CD4-positive, alpha-beta T cell treated with Interleukin-10 for 1 hour (primary cell): ENCODE data around the gene AFF3.

ENCODE experiments used
- DNase-seq: peaks from one replicate; pipeline ENCODE4 v3.0.0-alpha.2; 2020

Gene AFF3

GRCh38 chr2:99727199-99727598, 415.2 kb downstream of the AFF3 start:
- DNase-seq, result no peak

DNA sequence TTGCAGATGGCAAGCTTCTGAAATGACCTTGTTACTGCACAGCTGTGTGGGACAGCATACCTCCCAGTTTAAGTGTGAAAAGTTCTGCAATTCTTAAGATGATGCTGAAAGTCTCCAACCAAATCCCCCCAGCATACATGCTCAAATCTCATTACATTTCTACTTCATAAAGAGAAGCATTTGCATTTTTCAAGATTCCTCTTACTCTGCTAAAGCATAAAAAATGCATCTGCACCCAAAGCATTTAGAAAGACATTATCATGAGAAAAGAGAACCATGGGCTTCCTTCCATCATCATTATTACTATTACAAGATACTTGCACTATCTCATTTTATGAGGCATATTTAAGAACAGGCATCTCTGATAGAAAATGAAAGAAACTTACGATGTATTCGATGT, 415.7 kb downstream of the AFF3 start:
- DNase-seq, result no peak

DNA sequence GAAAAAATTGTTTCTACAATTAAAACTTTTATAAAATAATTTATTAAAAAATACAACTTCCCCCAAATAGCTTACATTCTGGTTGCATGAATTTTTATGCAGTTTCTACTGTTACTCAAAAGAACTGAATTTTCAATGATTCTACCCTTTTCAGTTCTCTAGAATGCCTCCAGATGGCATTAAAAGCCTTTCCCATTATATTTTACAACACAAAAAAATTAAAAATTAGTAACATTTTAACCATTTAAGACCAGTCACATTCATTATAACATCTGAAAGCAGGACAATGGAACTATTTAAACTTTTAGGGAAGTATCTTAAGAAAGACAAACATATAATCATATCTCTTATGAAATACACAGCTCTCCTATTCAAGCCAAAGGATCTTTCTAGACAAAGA, 416.6 kb downstream of the AFF3 start:
- no peak for DNase-seq

- no peak for DNase-seq
These were observed 419.9 kb downstream of the AFF3 start for GRCh38 chr2:99722476-99722875.

GRCh38 chr2:99719102-99719501, 423.3 kb downstream of the AFF3 start:
- no peak for DNase-seq

DNA sequence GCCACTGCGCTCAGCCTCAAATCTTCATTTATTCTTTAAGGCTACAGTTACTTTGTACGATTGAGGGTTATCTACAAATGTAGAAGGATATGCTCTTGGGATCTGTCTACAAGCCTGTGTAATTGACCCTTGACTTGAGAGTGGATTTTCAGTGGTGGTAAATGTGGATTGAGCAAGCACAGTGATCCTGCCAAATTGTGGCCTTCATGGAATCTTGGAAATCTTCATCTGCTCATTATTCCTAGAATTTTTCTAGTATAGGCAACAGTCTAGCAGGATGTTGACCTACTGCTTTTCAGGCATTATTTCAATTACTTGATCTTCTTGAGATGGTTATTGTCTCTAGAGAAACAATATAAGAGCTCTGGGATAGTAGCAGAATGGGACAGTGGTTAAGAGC, 426.4 kb downstream of the AFF3 start:
- DNase-seq, result no peak

DNA sequence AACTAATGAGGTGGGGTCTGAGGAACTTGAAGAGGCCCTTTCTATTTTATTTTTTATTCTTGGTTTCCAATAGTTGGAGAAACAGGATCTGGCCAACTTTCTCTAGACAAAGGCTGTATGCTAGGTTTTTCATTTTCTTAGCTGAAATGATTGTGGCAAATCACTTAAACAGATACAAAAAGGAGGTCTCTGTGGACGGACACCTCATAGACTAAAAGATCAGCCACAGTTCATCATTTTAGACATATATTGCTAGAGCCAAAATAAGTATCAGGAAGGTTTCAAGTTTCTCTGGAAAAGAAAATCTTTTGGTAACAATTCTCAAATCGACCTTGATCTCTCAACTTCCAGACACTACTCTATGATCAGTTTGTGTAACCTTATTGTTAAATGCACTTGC, 428.0 kb downstream of the AFF3 start:
- no peak for DNase-seq

DNA sequence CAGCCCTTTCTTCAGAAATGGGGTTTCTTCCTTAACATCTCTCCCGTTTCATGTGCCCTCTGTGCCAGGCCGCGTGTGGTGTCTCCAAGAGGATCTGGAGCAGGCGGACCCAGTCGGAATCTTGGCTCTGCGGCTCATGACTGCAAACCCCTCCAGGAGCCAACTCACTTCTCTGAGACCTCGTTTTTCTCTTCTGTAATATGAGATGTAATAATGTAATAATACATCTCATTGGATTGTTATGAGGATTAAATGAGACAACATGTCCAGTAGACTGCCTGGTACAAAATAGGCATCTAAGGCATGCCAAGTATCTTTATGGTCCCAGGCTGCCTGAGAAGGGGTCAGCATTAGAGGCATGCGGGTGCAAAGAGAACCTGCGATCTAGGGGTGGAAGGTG, 431.2 kb downstream of the AFF3 start:
- DNase-seq, result no peak

DNA sequence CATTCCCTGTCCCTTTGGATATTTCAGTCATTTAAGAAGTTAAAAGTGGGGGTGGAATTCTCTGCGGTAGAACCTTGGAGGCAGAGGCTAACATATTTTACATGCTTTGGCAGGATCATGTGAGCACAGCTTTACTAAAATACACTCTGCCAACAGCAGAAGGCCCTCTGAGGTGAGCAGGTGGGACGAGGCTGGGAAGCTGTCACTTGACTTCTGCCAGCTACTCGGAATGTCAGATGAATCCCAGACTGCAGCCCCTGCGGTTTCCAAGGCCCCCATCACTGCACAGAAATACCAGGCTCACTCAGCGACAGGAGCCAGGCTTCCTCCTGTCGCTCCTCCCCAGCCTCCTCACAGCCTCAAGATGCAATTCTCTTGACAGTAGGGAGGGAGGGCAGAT, 431.7 kb downstream of the AFF3 start:
- no peak for DNase-seq

DNA sequence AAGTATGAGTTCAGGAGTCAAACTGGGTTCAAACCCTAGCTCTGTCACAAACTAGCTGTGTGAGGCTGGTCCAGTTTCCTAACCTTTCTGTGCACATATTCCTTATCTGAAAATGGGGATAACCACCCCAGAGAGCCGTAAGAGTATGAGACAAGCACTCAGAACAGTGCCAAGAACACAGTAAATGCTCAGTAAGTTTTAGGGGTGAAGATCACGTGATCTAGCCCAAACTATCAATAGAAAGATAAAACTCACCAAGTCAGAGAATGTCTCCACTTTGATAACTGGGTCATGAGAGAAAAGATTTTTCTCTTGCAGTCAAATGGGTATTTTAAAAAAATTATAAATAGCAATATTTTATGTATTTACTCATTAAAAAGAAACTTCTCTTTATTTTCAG, 433.2 kb downstream of the AFF3 start:
- DNase-seq, result no peak

GRCh38 chr2:99708231-99708630, 434.2 kb downstream of the AFF3 start:
- no peak for DNase-seq

GRCh38 chr2:99707592-99707991, 434.8 kb downstream of the AFF3 start:
- no peak for DNase-seq

- DNase-seq, result no peak
These were observed 435.7 kb downstream of the AFF3 start for GRCh38 chr2:99706735-99707134.

GRCh38 chr2:99701503-99701902, 440.9 kb downstream of the AFF3 start:
- no peak for DNase-seq

DNA sequence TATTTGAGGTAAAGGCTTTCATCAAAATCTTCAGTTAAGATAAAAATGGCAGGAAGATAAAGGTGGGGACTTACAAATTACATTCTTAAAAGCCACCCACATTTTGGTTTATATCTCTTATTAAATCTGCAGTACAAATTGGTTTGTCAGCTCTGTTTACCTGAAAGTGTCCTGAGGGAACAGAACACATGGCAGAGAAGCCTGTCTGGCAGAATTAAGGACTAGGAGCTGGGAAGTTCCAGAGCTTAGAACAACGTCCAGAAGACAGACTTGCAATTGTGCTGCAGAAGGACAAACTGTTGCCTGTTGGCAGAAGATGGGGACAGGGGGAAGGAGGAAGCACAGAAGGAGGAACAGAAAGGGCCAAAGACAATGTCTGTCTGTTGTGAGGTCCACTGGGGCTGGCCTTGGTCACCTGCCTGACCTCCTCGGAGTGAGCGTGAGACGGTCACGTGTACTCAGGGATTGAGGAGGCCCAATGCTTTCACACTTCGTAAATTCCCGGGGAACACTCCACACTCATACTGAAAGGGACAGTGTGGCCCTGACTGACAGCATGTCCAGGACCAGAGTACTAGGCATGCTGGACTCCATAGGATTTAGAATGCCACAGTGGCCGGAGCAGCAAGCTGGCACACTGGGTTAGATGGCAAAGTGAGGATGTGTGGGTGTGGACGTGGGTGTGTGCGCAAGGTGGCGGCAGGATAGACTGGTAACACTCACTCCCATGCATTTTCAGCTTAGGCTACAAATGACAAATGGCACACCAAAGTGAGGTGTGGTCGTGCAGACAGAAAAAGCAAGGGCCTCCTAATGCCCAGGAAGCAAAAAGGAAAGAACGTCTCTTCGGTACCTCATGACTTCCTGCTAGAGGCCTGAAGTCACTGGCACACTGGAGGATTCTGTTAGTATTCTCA, 441.6 kb downstream of the AFF3 start:
- no peak for DNase-seq

GRCh38 chr2:99698896-99699295, 443.5 kb downstream of the AFF3 start:
- no peak for DNase-seq

- DNase-seq, result no peak
These were observed 444.4 kb downstream of the AFF3 start for GRCh38 chr2:99697811-99698568.

DNA sequence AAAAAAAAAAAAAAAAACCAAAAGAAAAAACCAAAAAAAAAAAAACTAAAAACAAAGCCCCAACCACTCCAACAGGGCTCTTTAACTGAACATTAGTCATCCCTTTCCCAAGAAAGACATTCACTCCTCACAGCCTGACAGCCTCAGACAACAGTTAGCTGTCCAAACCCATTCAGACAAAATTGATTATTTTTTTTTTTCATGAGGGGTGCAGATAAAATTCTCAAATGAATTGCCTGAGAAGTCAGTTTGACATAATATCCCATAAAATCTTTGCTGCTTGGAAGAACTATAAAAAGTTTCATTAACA, 446.5 kb downstream of the AFF3 start:
- no peak for DNase-seq

DNA sequence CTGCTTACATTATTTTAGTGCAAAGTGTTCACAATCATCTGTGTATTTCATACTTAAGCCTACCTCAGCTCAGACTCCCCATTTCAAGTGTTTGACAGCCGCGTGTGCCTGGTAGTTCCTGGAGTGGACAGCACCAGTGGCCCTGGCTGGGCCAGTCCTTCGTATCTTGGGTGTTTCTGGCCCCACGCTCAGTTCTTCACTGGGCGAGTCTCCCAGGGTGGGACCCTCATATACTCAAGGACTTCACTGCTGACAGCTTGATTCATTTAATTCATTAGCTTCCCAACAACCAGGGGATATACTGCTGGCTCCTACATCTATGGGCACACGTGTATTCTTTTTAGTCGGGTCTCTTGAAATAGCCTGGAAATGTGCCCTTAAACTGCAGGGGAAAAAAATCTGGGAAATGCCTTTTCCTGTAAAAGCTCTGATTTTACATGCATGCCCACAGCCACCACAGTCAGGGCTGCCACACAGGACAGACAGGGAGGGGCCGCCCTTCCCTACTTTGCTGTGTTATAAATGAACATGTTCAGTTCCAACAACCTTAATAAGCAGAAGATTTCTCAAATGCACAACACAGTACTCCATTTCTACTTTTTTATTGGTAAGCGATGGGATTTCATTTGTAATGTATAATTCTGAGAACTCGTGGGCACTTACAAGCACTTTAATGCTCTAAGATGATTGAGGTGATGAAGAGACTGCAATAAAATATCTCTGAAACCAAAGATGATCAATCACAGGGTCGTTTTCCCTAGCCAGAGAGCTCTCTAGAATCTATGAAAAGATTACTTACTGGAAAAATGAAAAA, 447.1 kb downstream of the AFF3 start:
- no peak for DNase-seq

GRCh38 chr2:99694331-99694730, 448.1 kb downstream of the AFF3 start:
- DNase-seq, result no peak

DNA sequence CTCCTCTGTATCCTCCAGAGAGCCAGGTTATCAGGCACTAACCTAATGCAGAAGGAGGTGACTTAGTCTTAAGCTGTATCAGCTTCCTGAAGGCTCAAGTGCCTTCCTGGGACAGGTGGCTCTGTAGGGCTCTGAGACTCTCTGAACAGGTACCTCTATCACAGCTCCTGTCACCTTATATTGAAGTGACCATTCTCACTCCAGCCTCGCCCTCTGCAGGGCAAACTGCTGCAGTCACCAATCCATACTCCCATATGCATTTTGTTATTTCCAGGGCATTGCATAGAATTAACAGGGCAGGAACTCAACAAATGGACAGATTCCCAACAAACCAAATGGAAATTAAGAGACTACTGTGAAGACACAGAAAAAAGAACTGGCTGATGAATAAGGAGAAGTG, 449.6 kb downstream of the AFF3 start:
- no peak for DNase-seq

GRCh38 chr2:99691926-99692325, 450.5 kb downstream of the AFF3 start:
- DNase-seq, result no peak

DNA sequence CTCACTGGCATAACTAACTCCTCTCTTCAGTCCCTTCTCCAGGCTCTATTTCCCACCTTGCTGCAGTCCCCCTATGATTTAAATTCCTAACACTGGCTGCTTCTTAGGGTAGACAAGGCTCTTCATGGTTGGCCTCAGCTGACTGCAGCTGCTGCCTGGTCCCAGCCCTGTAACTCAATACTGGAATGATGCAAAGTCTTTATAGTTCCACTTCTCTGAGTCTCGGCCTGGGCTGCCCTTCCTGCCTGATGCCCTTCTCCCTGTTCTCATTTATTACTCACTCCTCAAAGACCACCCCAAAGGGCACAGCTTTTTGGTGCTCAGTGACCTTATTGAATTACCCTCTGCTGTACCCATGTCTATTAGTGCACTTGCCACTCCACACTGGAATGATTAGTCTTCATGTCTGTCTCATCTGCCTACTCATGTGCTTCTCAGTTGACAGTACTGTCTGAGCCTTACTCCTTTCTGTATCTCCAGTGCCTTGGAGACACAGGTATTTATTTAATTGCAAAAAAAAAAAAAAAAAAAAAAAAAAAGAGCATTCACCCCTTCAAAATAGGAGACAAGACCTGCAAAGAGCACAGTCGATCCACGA, 453.1 kb downstream of the AFF3 start:
- DNase-seq, result no peak
